ENCODE results near the gene TMEM163. TPM values are rescaled to one million over a fixed set of nuclear protein-coding genes. Genes with fewer than 3 reads are reported as not detected.

Gene TMEM163
- total RNA-seq, 2 experiments from 2014 or later, result 0.51 TPM; not detected in 1

GRCh38 chr2:134663451-134664450 is 55.0 kb downstream of the TMEM163 start:
- no peaks in the 10 kb centered on the region for H3K9me2 ChIP-seq (ENCODE audit: insufficient read depth, low read length)
- no peaks in the 10 kb centered on the region for H3K36me3 ChIP-seq (ENCODE audit: insufficient read depth, low read length)
- POLR2A ChIA-PET, result interaction anchor here (0.6 kb wide), 1 partner anchor 20 kb away, joined by 3 read pairs; no protein-coding TSS in a partner anchor
- H2AFZ ChIP-seq (ENCODE audit: low read length), result no peak overlapping the region
- H3K27ac ChIP-seq (ENCODE audit: low read depth, low read length, poor library complexity, severe bottlenecking), result no peak overlapping the region
- TF ChIP-seq CTCF (conservative IDR thresholded peaks at IDR 0.05; ENCODE audit: low read length) (no peak), EZH2phosphoT487 (IDR thresholded peaks at IDR 0.05; ENCODE audit: borderline replicate concordance, low read depth, low read length) (no peak)
- no peak overlapping the region for H3K4me2 ChIP-seq (ENCODE audit: low read length)
- CTCF ChIA-PET (ENCODE audit: unreplicated experiment), result no interaction called here
- no peak overlapping the region for H3K4me3 ChIP-seq (ENCODE audit: low read depth, low read length, poor library complexity, severe bottlenecking)
- no peaks in the 10 kb centered on the region for H3K9me3 ChIP-seq (ENCODE audit: low read length)
- no peaks in the 10 kb centered on the region for H3K79me2 ChIP-seq (ENCODE audit: insufficient read depth, low read depth, low read length)
- H3K4me1 ChIP-seq (ENCODE audit: insufficient read depth, low read length, poor library complexity, severe bottlenecking), result no peaks in the 10 kb centered on the region
- intact Hi-C loops (cut with micrococcal nuclease; ENCODE audit: unreplicated experiment), result loop anchor here (2.0 kb wide), 1 partner anchor 77 kb away; no protein-coding TSS in a partner anchor
- no peaks in the 10 kb centered on the region for H4K20me1 ChIP-seq (ENCODE audit: insufficient read depth, low read length)
- no TSS peak for BruUV-seq (replicated peaks)
- no peak for DNase-seq (ENCODE audit: low spot score)

- ChIA-PET POLR2A (interaction anchor here (1.1 to 1.2 kb wide), 2 partner anchors 232 to 238 kb away, joined by 3 read pairs; no protein-coding TSS in a partner anchor), CTCF (ENCODE audit: unreplicated experiment) (no interaction called here)
- Histone ChIP-seq H3K79me2 (ENCODE audit: insufficient read depth, low read depth, low read length) (no peaks in the 10 kb centered on the region), H3K9me2 (ENCODE audit: insufficient read depth, low read length) (no peaks in the 10 kb centered on the region), H3K27ac (ENCODE audit: low read depth, low read length, poor library complexity, severe bottlenecking) (no peak overlapping the region), H4K20me1 (ENCODE audit: insufficient read depth, low read length) (no peaks in the 10 kb centered on the region), H3K4me3 (ENCODE audit: low read depth, low read length, poor library complexity, severe bottlenecking) (no peak overlapping the region), H3K4me2 (ENCODE audit: low read length) (no peak overlapping the region), H3K9me3 (ENCODE audit: low read length) (no peaks in the 10 kb centered on the region), H3K4me1 (ENCODE audit: insufficient read depth, low read length, poor library complexity, severe bottlenecking) (no peaks in the 10 kb centered on the region), H3K36me3 (ENCODE audit: insufficient read depth, low read length) (no peaks in the 10 kb centered on the region), H2AFZ (ENCODE audit: low read length) (no peak overlapping the region)
- TF ChIP-seq CTCF (conservative IDR thresholded peaks at IDR 0.05; ENCODE audit: low read length), result no peak
- TF ChIP-seq EZH2phosphoT487 (IDR thresholded peaks at IDR 0.05; ENCODE audit: borderline replicate concordance, low read depth, low read length), result no peak
- DNase-seq (ENCODE audit: low spot score), result no peak
- BruUV-seq (replicated peaks), result no TSS peak
- intact Hi-C loops (cut with micrococcal nuclease; ENCODE audit: unreplicated experiment), result no loop called here
These were observed 56.0 kb downstream of the TMEM163 start for GRCh38 chr2:134662751-134663150.

All from OCI-LY7 (cell line).